Endothelial cell of umbilical vein (primary cell): ENCODE measurements around the gene MS4A2. TPM values are rescaled to one million over a fixed set of nuclear protein-coding genes. Genes with fewer than 3 reads are reported as not detected.
"Not testable (repeated sequence)": the region's sequence is repeated elsewhere in the genome, so short reads cannot be mapped to it uniquely, and the experiment has no call there.

ENCODE experiments used
- BruUV-seq: library from RNA; stranded (reverse); fragments of 400-500 nt; replicated peaks from 2 replicates; lab custom pipeline; 2021; lab: Mats Ljungman, UMichigan
- CTCF ChIA-PET: fragments of 300-600, 350-600 bp; sonication (Branson Sonifier 250); formaldehyde crosslinking; loops from one replicate; lab custom pipeline; 2021; ENCODE audit warnings: antibody characterized with exemption, inconsistent platforms; lab: Charles Lee
- POLR2A ChIA-PET: fragments of 300-600, 350-600 bp; sonication (Branson Sonifier 250); formaldehyde crosslinking; loops from one replicate; lab custom pipeline; 2021; ENCODE audit warnings: antibody characterized with exemption, inconsistent platforms; lab: Charles Lee
- DNase-seq: peaks from one replicate; pipeline ENCODE4 v3.0.0-alpha.2; 2011; ENCODE audit warnings: low read depth, low spot score
- FAIRE-seq: peaks from 2 replicates; lab custom pipeline; 2011; peaks lifted over from hg19 to GRCh38; lab: Jason Lieb, UNC
- H2AFZ ChIP-seq: 2 replicates; pipeline ENCODE4 v1.6.0; 2012; ENCODE audit warnings: low read depth, low read length, control low read depth, inconsistent platforms
- H3K27ac ChIP-seq: 2 replicates; pipeline ENCODE4 v1.5.1; 2011; ENCODE audit warnings: low read depth, mild to moderate bottlenecking, control low read depth, low read length, moderate library complexity; ENCODE audit not compliant: insufficient read depth
- H3K27me3 ChIP-seq, 2 experiments: 2 replicates each; pipeline versions ENCODE4 v1.6.0 to v1.6.1; 2011; ENCODE audit warnings: low read length in 2 of 2, mixed read lengths in 1 of 2; ENCODE audit not compliant: control insufficient read depth in 2 of 2, insufficient read depth in 2 of 2
- H3K36me3 ChIP-seq, 2 experiments: 2 replicates in 1 of 2; 3 replicates in 1 of 2; pipeline ENCODE4 v1.5.1; 2011; ENCODE audit warnings: low read length in 2 of 2, mild to moderate bottlenecking in 1 of 2, moderate library complexity in 1 of 2; ENCODE audit not compliant: control insufficient read depth in 2 of 2, insufficient read depth in 2 of 2; ENCODE audit errors: extremely low read depth in 1 of 2
- H3K4me1 ChIP-seq: 3 replicates; pipeline ENCODE4 v1.5.1; 2011; ENCODE audit warnings: mild to moderate bottlenecking, low read length; ENCODE audit not compliant: control insufficient read depth, insufficient read depth; ENCODE audit errors: extremely low read depth
- H3K4me2 ChIP-seq: 2 replicates; pipeline ENCODE4 v1.6.1; 2011; ENCODE audit warnings: low read length, control low read depth, mixed read lengths; ENCODE audit not compliant: insufficient read depth
- H3K4me3 ChIP-seq, 3 experiments: fragments of 200-600 bp in 1 of 3; sonication (generic), shearing (Covaris generic) in 1 of 3; replicated peaks in 1 of 3; 2 replicates each; pipeline ENCODE4 v1.5.1; 2011 to 2016; ENCODE audit warnings: control low read depth in 3 of 3, low read length in 3 of 3, mild to moderate bottlenecking in 2 of 3, inconsistent platforms in 1 of 3, low read depth in 1 of 3, moderate library complexity in 1 of 3; ENCODE audit not compliant: insufficient read depth in 1 of 3
- H3K79me2 ChIP-seq: 2 replicates; pipeline ENCODE4 v1.6.0; 2012; ENCODE audit warnings: low read length, inconsistent platforms; ENCODE audit not compliant: control insufficient read depth, insufficient read depth
- H3K9ac ChIP-seq: replicated peaks from 2 replicates; pipeline ENCODE3; 2011; ENCODE audit warnings: low read length, control low read depth; ENCODE audit not compliant: insufficient read depth; ENCODE audit errors: extremely low read depth
- H3K9me1 ChIP-seq: replicated peaks from 3 replicates; pipeline ENCODE4 v1.6.0; 2011; ENCODE audit warnings: mild to moderate bottlenecking, low read length; ENCODE audit not compliant: control insufficient read depth, insufficient read depth; ENCODE audit errors: extremely low read depth
- H3K9me3 ChIP-seq: replicated peaks from 2 replicates; pipeline ENCODE4 v1.5.1; 2012; ENCODE audit warnings: low read length, inconsistent platforms; ENCODE audit not compliant: control insufficient read depth, insufficient read depth
- H4K20me1 ChIP-seq: replicated peaks from 2 replicates; pipeline ENCODE3; 2011; ENCODE audit warnings: mild to moderate bottlenecking, low read length; ENCODE audit not compliant: control insufficient read depth, insufficient read depth; ENCODE audit errors: extremely low read depth
- CTCF ChIP-seq, 2 donors: IDR thresholded peaks; 1 replicate in 1 of 2; 2 replicates in 1 of 2; pipeline ENCODE4 v1.5.1; 2011; ENCODE audit warnings: low read length in 2 of 2, mild to moderate bottlenecking in 2 of 2, moderate library complexity in 2 of 2, control low read depth in 1 of 2, inconsistent platforms in 1 of 2, low read depth in 1 of 2; ENCODE audit not compliant: insufficient read depth in 1 of 2; ENCODE audit errors: extremely low read depth in 1 of 2
- EZH2 ChIP-seq: IDR thresholded peaks from 2 replicates; pipeline ENCODE4 v1.6.1; 2012; ENCODE audit warnings: borderline replicate concordance, low read depth, mild to moderate bottlenecking, moderate library complexity, low read length, inconsistent platforms; ENCODE audit not compliant: severe bottlenecking
- FOS ChIP-seq: IDR thresholded peaks from 2 replicates; pipeline ENCODE4 v1.6.1; 2011; ENCODE audit warnings: mild to moderate bottlenecking, low read length, moderate library complexity, borderline replicate concordance; ENCODE audit not compliant: insufficient read depth
- GATA2 ChIP-seq: IDR thresholded peaks from 2 replicates; pipeline ENCODE4 v1.7.0; 2011; ENCODE audit warnings: low read depth, mild to moderate bottlenecking, moderate library complexity, mixed read lengths, low read length; ENCODE audit not compliant: insufficient read length, insufficient read depth
- JUN ChIP-seq: IDR thresholded peaks from 2 replicates; pipeline ENCODE4 v1.6.1; 2011; ENCODE audit warnings: borderline replicate concordance, low read depth; ENCODE audit not compliant: insufficient read length, insufficient read depth
- MAX ChIP-seq: IDR thresholded peaks from 2 replicates; pipeline ENCODE4 v1.6.1; 2011; ENCODE audit not compliant: insufficient read depth, insufficient read length
- MYC ChIP-seq: IDR thresholded peaks from one replicate; pipeline ENCODE4 v1.6.1; 2011; ENCODE audit warnings: mild to moderate bottlenecking, low read depth, low read length
- POLR2A ChIP-seq: IDR thresholded peaks from 2 replicates; pipeline ENCODE4 v1.6.1; 2012; ENCODE audit warnings: low read depth, mild to moderate bottlenecking, control low read depth, low read length
- POLR2AphosphoS5 ChIP-seq: IDR thresholded peaks from 2 replicates; pipeline ENCODE4 v1.6.1; 2012; ENCODE audit warnings: low read depth, mild to moderate bottlenecking, control low read depth, low read length, moderate library complexity; ENCODE audit not compliant: insufficient read depth
- dilution Hi-C: fragments of 300-500 bp; cut with MboI; formaldehyde crosslinking; loops from one replicate; pipeline ENCODE4 v1.15.0; 2019; ENCODE audit warnings: low sequenced_read_pairs; ENCODE audit not compliant: extremely low pct_ligation_motif_present
- intact Hi-C: fragments of 100-400 bp; cut with micrococcal nuclease; formaldehyde crosslinking; loops from one replicate; pipeline ENCODE4 v1.10.0; 2022
- polyA plus RNA-seq, 4 experiments: library from polyadenylated mRNA; depleted of rRNA in 3 of 4; stranded (reverse) in 3 of 4; unstranded in 1 of 4; fragments of >200 nt; gene quantifications; 2 replicates each; pipeline versions ENCODE4 v1.2.1 to v1.2.3, GENCODE V29; 2011 to 2012; ENCODE audit warnings: missing spikeins in 1 of 4
- total RNA-seq: library from RNA; stranded (reverse); gene quantifications from 2 replicates; pipeline ENCODE4 v1.2.3, GENCODE V29; 2021

MS4A2 gene
- total and polyA plus RNA-seq, 2 donors (not counting 3 experiments of a cell fraction or from before 2014, with no cell fraction given): not detected

GRCh38 chr11:60040109-60040508 is 48.4 kb upstream of the MS4A2 start, which contains the start of gene OOSP2:
TSS of gene OOSP2 (plus strand) at chr11:60040409. CDS start at chr11:60040460, 51 bp downstream.
- intact Hi-C loops: no loop called here
- POLR2A ChIA-PET: no interaction called here
- Histone ChIP-seq H2AFZ (no peak within 1 kb of the TSS), H4K20me1 (no peaks in the 10 kb centered on the region), H3K27me3 (peaks cover 4% of the 10 kb centered on the region in 2 experiments), H3K9me3 (no peaks in the 10 kb centered on the region), H3K9me1 (no peaks in the 10 kb centered on the region), H3K36me3 (no peaks in the 10 kb centered on the region), H3K27ac (no peak within 1 kb of the TSS), H3K4me1 (no peaks in the 10 kb centered on the region), H3K9ac (no peak within 1 kb of the TSS), H3K4me2 (no peak within 1 kb of the TSS), H3K79me2 (no peaks in the 10 kb centered on the region), H3K4me3 (no peak within 1 kb of the TSS)
- FAIRE-seq (no peak), DNase-seq (no peak)
- TF ChIP-seq EZH2 (no peak), FOS (no peak), POLR2A (no peak), CTCF (IDR thresholded peaks at IDR 0.05; ENCODE audit: extremely low read depth in 1 of 2, insufficient read depth in 1 of 2, low read depth in 1 of 2, low read length in 2 of 2) (no peak), JUN (no peak), MAX (no peak), MYC (no peak), POLR2AphosphoS5 (no peak), GATA2 (no peak)
- CTCF ChIA-PET: no interaction called here
- dilution Hi-C loops: no loop called here
- BruUV-seq: no TSS peak

GRCh38 chr11:60050422-60050821 is 38.0 kb upstream of the MS4A2 start:
- dilution Hi-C loops, H4K20me1 ChIP-seq: not testable (repeated sequence)

GRCh38 chr11:60050839-60051238 is 37.6 kb upstream of the MS4A2 start:
- H4K20me1 ChIP-seq, H3K79me2 ChIP-seq, H3K27ac ChIP-seq: not testable (repeated sequence)

More at GRCh38 chr11:60050422-60050821, 38.0 kb upstream of the MS4A2 start:
- H3K9ac ChIP-seq, FAIRE-seq, CTCF ChIA-PET, H3K36me3 ChIP-seq, H3K4me3 ChIP-seq, H3K4me1 ChIP-seq, BruUV-seq, DNase-seq, H3K27me3 ChIP-seq, H3K27ac ChIP-seq, H2AFZ ChIP-seq, intact Hi-C loops, H3K79me2 ChIP-seq, H3K9me1 ChIP-seq, POLR2A ChIA-PET, H3K4me2 ChIP-seq, H3K9me3 ChIP-seq: not testable (repeated sequence)

More at GRCh38 chr11:60050839-60051238, 37.6 kb upstream of the MS4A2 start:
- H3K4me3 ChIP-seq, H3K9me3 ChIP-seq, H3K27me3 ChIP-seq, H3K9ac ChIP-seq, FAIRE-seq, POLR2A ChIA-PET, DNase-seq, dilution Hi-C loops, H3K4me1 ChIP-seq, intact Hi-C loops, CTCF ChIA-PET, H3K4me2 ChIP-seq, H2AFZ ChIP-seq, H3K36me3 ChIP-seq, H3K9me1 ChIP-seq, BruUV-seq: not testable (repeated sequence)
